ENCODE results near the gene ACSL4. TPM values are rescaled to one million over a fixed set of nuclear protein-coding genes. Genes with fewer than 3 reads are reported as not detected.

Gene ACSL4
- total RNA-seq, 2 donors from 2014 or later: 22.9 to 118 TPM

- 13% methylated on average over 5 of the region's 5 CpGs for WGBS
- H3K36me3 ChIP-seq: no peaks in the 10 kb centered on the region
- no peaks in the 10 kb centered on the region for H3K27me3 ChIP-seq (replicated peaks; ENCODE audit: insufficient read depth)
- intact Hi-C loops (cut with DNase I): no loop called here
- TF ChIP-seq POLR2A (IDR thresholded peaks at IDR 0.05): no peak
- no peak for TF ChIP-seq CTCF (IDR thresholded peaks at IDR 0.05)
- no peak for TF ChIP-seq POLR2AphosphoS5 (IDR thresholded peaks at IDR 0.05)
- H3K4me1 ChIP-seq (replicated peaks): no peaks in the 10 kb centered on the region
- no peak overlapping the region for H3K4me3 ChIP-seq
- no peak overlapping the region for H3K27ac ChIP-seq
- H3K9me3 ChIP-seq: no peaks in the 10 kb centered on the region
- no peak for DNase-seq (ENCODE audit: low spot score)
These were observed 27.3 kb upstream of the ACSL4 start for GRCh38 chrX:109760209-109760921.

DNA sequence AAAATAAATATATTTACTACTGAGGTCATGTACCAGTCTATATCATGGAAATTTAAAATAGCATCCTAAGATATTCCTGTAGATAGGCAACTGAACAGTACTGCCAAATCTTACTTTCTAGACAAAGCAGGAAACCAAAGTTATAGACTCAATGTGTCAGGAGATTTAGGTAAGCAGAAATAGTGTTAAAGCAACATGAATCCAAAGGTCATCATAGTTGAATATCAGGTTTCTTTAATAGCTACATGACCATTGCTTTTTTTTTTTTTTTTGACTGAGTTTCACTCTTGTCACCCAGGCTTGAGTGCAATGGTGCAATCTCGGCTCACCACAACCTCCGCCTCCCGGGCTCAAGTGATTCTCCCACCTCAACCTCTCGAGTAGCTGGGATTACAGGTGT, 20.2 kb upstream of the ACSL4 start:
- Histone ChIP-seq H3K4me1 (replicated peaks) (no peaks in the 10 kb centered on the region), H3K27me3 (replicated peaks; ENCODE audit: insufficient read depth) (no peaks in the 10 kb centered on the region), H3K4me3 (no peak overlapping the region), H3K36me3 (no peaks in the 10 kb centered on the region), H3K9me3 (no peaks in the 10 kb centered on the region), H3K27ac (no peak overlapping the region)
- TF ChIP-seq POLR2A (IDR thresholded peaks at IDR 0.05): no peak
- TF ChIP-seq POLR2AphosphoS5 (IDR thresholded peaks at IDR 0.05): no peak
- TF ChIP-seq CTCF (IDR thresholded peaks at IDR 0.05): no peak
- 93% methylated on average over 4 of the region's 4 CpGs for WGBS
- intact Hi-C loops (cut with DNase I): no loop called here
- no peak for DNase-seq (ENCODE audit: low spot score)

DNA sequence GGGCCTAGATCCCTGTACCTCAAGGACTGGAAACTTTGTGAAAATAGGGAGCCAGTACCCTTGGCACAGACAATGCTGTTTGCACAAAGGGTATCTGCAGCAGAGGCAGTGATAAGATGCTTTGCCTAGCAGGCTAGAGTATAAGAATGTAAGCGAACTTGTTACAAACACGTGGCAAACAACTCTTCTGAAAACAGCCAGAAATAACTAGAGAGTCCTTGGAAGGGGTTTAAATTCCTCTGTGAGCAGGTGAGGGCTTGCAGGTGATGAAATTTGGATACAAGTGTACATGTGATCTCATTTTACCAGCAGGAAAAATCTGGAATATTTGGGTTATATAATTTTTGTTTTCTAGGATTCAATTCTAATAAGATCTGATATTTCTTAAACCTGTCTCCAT, 18.6 kb upstream of the ACSL4 start:
- intact Hi-C loops (cut with DNase I): no loop called here

DNA sequence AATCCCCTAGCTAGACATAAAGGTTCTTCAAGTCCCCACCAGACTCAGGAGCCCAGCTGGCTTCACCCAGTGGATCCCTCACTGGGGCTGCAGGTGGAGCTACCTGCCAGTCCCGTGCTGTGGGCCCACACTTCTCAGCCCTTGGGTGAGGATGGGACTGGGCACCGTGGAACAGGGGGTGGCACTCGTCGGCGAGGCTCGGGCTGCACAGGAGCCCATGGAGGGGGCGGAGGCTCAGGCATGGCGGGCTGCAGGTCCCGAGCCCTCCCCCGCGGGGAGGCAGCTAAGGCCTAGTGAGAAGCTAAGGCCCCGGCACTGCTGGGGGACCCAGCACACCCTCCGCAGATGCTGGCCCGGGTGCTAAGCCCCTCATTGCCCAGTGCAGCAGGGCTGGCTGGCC, 16.1 kb upstream of the ACSL4 start:
- WGBS: 88% methylated on average over 8 of the region's 14 CpGs
- H3K27me3 ChIP-seq (replicated peaks; ENCODE audit: insufficient read depth): no peaks in the 10 kb centered on the region
- no peaks in the 10 kb centered on the region for H3K4me1 ChIP-seq (replicated peaks)
- intact Hi-C loops (cut with DNase I): no loop called here
- no peaks in the 10 kb centered on the region for H3K36me3 ChIP-seq
- no peak for TF ChIP-seq CTCF (IDR thresholded peaks at IDR 0.05)
- TF ChIP-seq POLR2AphosphoS5 (IDR thresholded peaks at IDR 0.05): no peak
- TF ChIP-seq POLR2A (IDR thresholded peaks at IDR 0.05): no peak
- no peaks in the 10 kb centered on the region for H3K9me3 ChIP-seq
- no peak overlapping the region for H3K27ac ChIP-seq
- no peak overlapping the region for H3K4me3 ChIP-seq
- no peak for DNase-seq (ENCODE audit: low spot score)

More for the DNA sequence above, 18.6 kb upstream of the ACSL4 start:
- H3K27me3 ChIP-seq (replicated peaks; ENCODE audit: insufficient read depth): no peaks in the 10 kb centered on the region
- no peak for DNase-seq (ENCODE audit: low spot score)
- no peaks in the 10 kb centered on the region for H3K36me3 ChIP-seq
- H3K4me3 ChIP-seq: no peak overlapping the region
- WGBS: 27% methylated on average over 2 of the region's 2 CpGs
- peak; percentile 56 for TF ChIP-seq POLR2AphosphoS5 (IDR thresholded peaks at IDR 0.05)
- TF ChIP-seq CTCF (IDR thresholded peaks at IDR 0.05): no peak
- TF ChIP-seq POLR2A (IDR thresholded peaks at IDR 0.05): no peak
- H3K9me3 ChIP-seq: no peaks in the 10 kb centered on the region
- H3K27ac ChIP-seq: no peak overlapping the region
- H3K4me1 ChIP-seq (replicated peaks): no peaks in the 10 kb centered on the region

DNA sequence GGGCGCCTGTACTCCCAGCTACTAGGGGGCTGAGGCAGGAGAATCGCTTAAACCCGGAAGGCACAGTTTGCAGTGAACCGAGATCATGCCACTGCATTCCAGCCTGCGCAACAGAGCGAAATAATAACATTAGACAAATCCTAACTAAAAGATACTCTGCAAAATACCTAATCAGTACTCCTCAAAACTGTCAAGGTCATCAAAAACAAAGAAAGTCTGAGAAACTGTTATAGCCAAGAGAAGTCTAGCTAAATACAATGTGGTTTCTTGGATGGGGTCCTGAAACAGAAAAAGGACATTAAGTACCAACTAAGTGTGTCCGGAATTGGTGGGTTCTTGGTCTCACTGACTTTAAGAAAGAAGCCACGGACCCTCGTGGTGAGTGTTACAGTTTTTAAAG, 14.6 kb upstream of the ACSL4 start:
- Histone ChIP-seq H3K4me3 (no peak overlapping the region), H3K9me3 (no peaks in the 10 kb centered on the region), H3K27me3 (replicated peaks; ENCODE audit: insufficient read depth) (no peaks in the 10 kb centered on the region), H3K4me1 (replicated peaks) (no peaks in the 10 kb centered on the region), H3K27ac (no peak overlapping the region), H3K36me3 (no peaks in the 10 kb centered on the region)
- intact Hi-C loops (cut with DNase I): no loop called here
- no peak for TF ChIP-seq POLR2AphosphoS5 (IDR thresholded peaks at IDR 0.05)
- TF ChIP-seq POLR2A (IDR thresholded peaks at IDR 0.05): no peak
- no peak for TF ChIP-seq CTCF (IDR thresholded peaks at IDR 0.05)
- no peak for DNase-seq (ENCODE audit: low spot score)
- 93% methylated on average over 8 of the region's 9 CpGs for WGBS

Data from prostate gland (tissue), 2 donors.